Measurements from ENCODE around the gene RNF8. TPM values are rescaled to one million over a fixed set of nuclear protein-coding genes. Genes with fewer than 3 reads are reported as not detected.

RNF8 gene
- total and polyA plus RNA-seq, 11 donors, result 10.3 to 20.6 (median 15.9) TPM

- Histone ChIP-seq H3K9me3 (no peaks in the 10 kb centered on the region), H3K27me3 (no peaks in the 10 kb centered on the region), H3K36me3 (peaks cover 0 to 92% (median 60%) of the 10 kb centered on the region in 9 donors), H3K4me1 (no peaks in the 10 kb centered on the region), H3K27ac (no peak overlapping the region), H3K4me3 (no peak overlapping the region)
- ATAC-seq (peak in 3 of 4 donors; percentile 45 to 62 (median 53)), DNase-seq (no peak)
- TF ChIP-seq CTCF (IDR thresholded peaks at IDR 0.05) (peak; percentile 38 to 68 (median 54)), POLR2A (IDR thresholded peaks at IDR 0.05) (no peak)
- intact Hi-C loops (cut with DNase I), result loop anchor here (1.0 to 10.0 kb wide), 7 partner anchors 73 to 313 kb away; partner anchors contain the start of gene MDGA1 (in 3 of the 10)
- 3 to 50% (median 37%) methylated on average over 1 to 2 of the region's 2 CpGs for WGBS, 4 donors
Observed at GRCh38 chr6:37381579-37381978, 27.8 kb downstream of the RNF8 start.

- Histone ChIP-seq H3K36me3 (peaks cover 0 to 90% (median 54%) of the 10 kb centered on the region in 9 donors), H3K4me3 (no peak overlapping the region), H3K4me1 (no peaks in the 10 kb centered on the region), H3K27me3 (no peaks in the 10 kb centered on the region), H3K27ac (no peak overlapping the region), H3K9me3 (no peaks in the 10 kb centered on the region)
- intact Hi-C loops (cut with DNase I), result loop anchor here in 9 of 10 donors (5.0 to 10.0 kb wide), 6 partner anchors 72 to 312 kb away; partner anchors contain the start of gene MDGA1 (in 3 of the 9)
- DNase-seq, result no peak
- no peak for ATAC-seq
- WGBS, 4 donors, result 88 to 95% (median 92%) methylated on average over 1 of the region's 1 CpG
- no peak for TF ChIP-seq CTCF (IDR thresholded peaks at IDR 0.05)
- TF ChIP-seq POLR2A (IDR thresholded peaks at IDR 0.05), result no peak
Observed at GRCh38 chr6:37382994-37383765, 29.4 kb downstream of the RNF8 start.

- TF ChIP-seq POLR2A (IDR thresholded peaks at IDR 0.05), result no peak
- Histone ChIP-seq H3K4me1 (no peaks in the 10 kb centered on the region), H3K4me3 (no peak overlapping the region), H3K27ac (no peak overlapping the region), H3K9me3 (no peaks in the 10 kb centered on the region), H3K27me3 (no peaks in the 10 kb centered on the region), H3K36me3 (peaks cover 0 to 95% (median 61%) of the 10 kb centered on the region in 9 donors)
- intact Hi-C loops (cut with DNase I), result loop anchor here in 5 of 10 donors (10.0 kb wide), 4 partner anchors 66 to 306 kb away; partner anchors contain the start of gene MDGA1 (in 3 of the 5)
- ATAC-seq (no peak), DNase-seq (no peak)
Observed at GRCh38 chr6:37388578-37388977, 34.8 kb downstream of the RNF8 start.

- H3K27me3 ChIP-seq, result no peaks in the 10 kb centered on the region
- no peak overlapping the region for H3K27ac ChIP-seq
- intact Hi-C loops (cut with DNase I), result loop anchor here in 5 of 10 donors (10.0 kb wide), 4 partner anchors 65 to 305 kb away; partner anchors contain the start of gene MDGA1 (in 3 of the 5)
- no peak for ATAC-seq
- no peak overlapping the region for H3K4me3 ChIP-seq
- H3K4me1 ChIP-seq, result no peaks in the 10 kb centered on the region
- DNase-seq, result no peak
- peaks cover 0 to 85% (median 61%) of the 10 kb centered on the region in 9 donors for H3K36me3 ChIP-seq
- H3K9me3 ChIP-seq, result no peaks in the 10 kb centered on the region
- 90 to 99% (median 93%) methylated on average over 3 of the region's 3 CpGs for WGBS, 4 donors
- TF ChIP-seq CTCF (IDR thresholded peaks at IDR 0.05), result no peak
- no peak for TF ChIP-seq POLR2A (IDR thresholded peaks at IDR 0.05)
Observed at GRCh38 chr6:37389857-37390256, 36.1 kb downstream of the RNF8 start.

All from heart left ventricle (tissue), 16 donors.